Hematopoietic multipotent progenitor cell treated with erythropoietin and hydrocortisone succinate and interleukin-3 and kit ligand, for 6 days (in vitro differentiated cells): ENCODE results near the gene LRRC10B.

Experiments
- DNase-seq: peaks from one replicate; pipeline ENCODE4 v3.0.0-alpha.2; 2015

Gene LRRC10B

GRCh38 chr11:61533039-61533375 is 24.5 kb downstream of the LRRC10B start:
- DNase-seq, result no peak

- no peak for DNase-seq
Measured at GRCh38 chr11:61533401-61533800, 24.9 kb downstream of the LRRC10B start.

DNA sequence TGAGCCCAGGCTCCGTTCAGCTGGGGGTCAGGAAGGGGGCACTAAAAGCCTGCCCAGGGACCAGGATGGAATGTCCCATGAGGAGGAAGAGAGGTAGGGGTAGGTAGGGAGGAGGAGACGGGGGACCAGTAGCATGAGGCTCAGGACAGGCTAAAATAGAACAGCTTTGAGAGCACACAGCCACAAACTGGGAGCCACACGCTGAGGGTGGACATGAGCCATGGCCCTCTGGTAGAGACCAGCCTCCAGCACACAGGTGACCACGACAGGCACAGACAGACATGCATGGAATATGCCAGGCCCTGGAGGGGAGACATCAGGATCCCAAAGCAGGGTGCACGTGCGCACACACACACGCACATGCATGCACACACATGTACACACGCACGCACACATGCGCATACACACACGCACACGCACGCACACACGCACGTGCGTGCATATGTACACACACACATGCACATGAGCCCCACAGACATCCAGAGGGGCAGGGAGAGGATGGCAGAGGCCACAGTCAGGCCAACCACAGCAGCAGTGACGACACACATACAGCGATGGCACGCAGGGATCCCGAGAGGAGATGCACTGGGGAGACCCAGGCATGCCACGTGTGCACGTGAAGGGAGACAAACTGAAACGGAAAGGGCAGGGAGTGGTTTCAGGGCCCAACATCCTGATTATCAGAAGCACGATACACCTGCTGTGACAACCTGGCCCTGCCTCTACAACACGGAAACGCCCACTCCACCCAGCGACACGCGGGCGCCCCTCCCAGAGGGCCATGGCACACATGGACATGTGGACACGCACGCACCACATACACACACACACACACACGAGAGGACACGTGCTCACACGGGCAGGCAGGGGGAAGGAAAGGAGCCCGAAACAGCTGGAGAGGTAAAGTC is 25.7 kb downstream of the LRRC10B start:
- DNase-seq, result no peak

DNA sequence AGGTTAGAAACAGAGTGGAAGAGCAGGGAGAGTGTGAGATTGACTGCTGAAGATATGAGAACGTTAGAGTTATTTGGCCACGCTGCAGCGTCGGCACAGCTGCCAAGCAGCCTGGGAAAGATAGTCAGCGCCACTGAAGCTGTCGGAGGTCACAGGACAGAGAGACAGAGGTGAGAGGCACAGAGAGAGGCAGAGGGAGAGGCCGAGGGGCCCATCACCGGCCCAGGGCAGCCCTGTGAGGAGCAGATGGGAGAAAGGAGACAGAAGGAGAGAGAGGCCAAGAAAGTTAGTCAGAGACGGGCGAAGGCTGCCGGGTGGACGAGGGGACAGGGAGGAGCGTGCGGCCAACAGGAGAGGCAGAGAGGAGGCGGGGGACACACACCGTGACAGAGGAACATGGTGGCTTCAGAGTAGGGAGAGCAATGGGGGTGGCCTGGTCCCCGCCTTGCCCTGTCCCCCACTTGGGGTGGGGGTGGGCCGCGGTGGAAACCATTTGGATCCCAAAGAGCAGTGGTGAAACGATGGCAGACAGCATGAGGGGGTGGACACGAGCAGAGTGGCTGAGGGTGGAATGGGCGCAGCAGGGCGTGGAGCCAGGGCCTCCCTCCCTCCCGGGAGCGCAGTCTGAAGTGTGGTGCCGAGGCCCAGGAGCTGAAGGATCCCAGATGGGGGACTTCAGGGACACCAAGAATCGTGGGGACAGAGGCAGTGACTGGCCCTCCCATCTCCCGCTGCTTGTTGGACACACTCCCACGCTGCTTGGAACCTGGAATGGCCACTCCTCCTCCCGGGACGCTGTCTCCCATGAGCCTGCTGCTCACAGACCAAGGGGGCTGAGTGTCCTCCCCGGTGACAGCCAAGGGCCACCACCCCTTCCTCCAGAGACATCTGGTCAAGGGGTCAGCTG is 26.6 kb downstream of the LRRC10B start:
- DNase-seq, result no peak

- no peak for DNase-seq
Measured at GRCh38 chr11:61535998-61536675, 27.6 kb downstream of the LRRC10B start.

- no peak for DNase-seq
Measured at GRCh38 chr11:61536676-61537270, 28.2 kb downstream of the LRRC10B start.

DNA sequence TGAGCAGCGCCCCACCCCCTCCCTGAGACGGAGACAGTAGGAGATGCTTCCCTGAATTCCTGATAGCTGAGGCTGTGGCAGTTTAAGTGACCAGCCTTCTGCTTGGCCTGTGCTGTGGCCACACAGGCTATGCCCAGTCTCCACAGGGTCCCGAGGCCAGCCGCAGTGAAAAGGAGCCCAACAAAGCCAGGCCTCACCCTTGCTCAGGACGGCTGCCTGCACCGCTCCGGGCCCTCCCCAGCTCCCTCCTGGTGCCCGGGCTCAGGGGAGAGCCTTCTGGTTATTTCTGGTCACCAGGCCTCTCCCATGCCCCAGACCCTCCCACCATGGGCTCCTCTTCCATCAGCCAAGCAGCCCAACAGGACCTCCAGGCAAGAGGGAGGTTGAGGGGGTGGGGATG is 28.8 kb downstream of the LRRC10B start:
- no peak for DNase-seq

DNA sequence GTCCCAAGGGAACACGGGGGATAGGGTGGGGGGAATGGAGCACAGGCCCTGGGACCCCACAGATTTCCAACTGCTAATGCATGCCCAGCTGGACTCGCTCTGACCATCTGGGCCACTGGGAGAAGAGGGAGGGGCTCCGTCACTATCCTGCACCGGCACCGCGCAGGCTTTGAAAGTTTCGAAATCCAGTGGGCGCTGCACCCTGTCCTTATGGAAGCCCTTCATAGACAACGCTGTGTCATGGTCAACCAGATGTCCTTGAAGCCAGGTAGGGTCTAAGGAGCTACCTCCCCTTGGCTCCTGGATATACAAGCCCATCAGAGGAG is 30.1 kb downstream of the LRRC10B start:
- no peak for DNase-seq

- no peak for DNase-seq
Measured at GRCh38 chr11:61539006-61539405, 30.5 kb downstream of the LRRC10B start.

DNA sequence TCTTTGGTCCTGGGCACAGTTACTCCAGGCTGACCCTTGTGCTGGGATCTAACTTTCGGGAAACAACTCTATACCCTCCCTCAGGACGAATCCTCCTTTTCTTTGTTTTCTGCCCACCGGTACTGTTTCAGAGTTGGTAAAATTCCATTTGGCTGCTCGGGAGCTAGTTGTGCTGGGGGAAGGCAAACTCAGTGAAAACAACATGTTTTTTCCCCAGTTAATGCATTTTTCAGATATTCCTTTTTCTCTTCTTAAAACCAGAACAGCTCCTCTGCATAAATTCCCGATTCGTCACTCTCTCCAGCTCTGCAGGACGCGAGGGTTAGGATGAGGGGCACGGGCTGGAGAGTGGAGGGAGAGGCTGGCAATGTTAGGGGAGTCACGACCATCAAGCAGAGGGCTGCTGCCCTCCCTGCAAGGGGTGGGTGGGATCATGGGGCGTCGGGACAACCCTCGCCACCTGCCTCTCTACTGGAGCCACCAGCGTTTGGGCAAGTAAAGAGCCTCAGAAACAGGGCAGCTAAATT is 31.3 kb downstream of the LRRC10B start:
- DNase-seq, result no peak

DNA sequence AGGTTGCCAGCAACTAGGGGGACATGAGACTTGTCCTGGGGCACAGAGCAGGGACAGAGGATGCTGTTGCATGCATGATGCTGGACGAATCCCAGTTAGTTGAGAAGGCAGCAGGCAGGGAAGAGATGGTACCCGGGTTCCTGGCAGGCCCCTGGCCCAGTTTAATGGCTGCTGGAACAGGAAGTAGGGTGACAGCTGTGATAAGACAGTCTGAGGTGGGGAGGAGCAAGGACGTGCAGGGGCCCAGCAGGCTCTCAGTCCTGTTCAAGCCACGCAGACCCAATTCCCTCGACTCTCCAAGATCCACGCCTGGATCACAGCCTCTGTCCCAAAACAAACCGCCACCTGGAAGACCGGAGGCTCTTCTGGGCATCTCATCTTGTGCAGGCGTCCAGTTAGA is 32.0 kb downstream of the LRRC10B start:
- no peak for DNase-seq

DNA sequence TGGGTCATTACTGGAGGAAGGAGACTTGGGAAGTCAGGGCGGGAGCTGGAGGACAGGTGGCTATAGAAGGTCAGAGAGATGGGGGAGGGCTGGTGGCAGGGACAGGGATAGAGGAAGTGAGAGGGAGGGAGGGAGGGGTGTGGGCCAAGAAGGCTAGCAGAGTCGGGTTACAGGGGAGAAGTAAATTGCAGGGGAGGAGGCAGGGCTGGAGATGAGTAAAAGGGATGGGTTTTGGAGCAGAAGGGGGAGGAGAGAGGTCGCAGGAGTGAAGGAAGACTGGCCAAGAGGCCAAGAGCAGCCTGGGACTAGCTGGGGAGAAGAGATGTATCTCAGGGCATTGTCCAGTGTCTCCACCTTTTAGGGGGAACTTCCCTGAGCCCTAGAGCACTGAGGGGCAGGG is 33.0 kb downstream of the LRRC10B start:
- peak; percentile 15 for DNase-seq

GRCh38 chr11:61542024-61542461 is 33.5 kb downstream of the LRRC10B start:
- no peak for DNase-seq

GRCh38 chr11:61542705-61543104 is 34.2 kb downstream of the LRRC10B start:
- DNase-seq, result no peak

- DNase-seq, result no peak
Measured at GRCh38 chr11:61543606-61544306, 35.2 kb downstream of the LRRC10B start.

DNA sequence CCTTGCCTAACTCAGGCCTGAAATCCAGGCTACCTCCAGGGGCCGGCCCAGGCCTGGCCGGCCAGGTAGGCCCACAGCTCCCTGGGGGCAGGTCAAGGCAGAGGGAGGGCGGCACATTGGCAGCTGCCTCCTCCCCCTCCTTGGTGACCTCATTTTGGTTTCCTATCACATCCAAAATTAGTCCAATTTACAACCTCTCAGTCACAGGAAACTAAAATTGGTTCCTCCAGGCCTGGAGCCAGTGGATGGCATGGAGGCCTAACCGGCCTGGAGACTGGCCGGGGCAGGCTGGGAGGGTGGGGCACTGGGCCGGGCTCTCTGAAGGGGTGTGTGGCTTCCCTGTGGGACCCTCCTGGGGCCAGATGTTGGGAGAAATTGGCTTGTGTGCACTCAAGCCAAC is 35.9 kb downstream of the LRRC10B start:
- no peak for DNase-seq

GRCh38 chr11:61545341-61545740 is 36.8 kb downstream of the LRRC10B start:
- peak; percentile 56 for DNase-seq

- DNase-seq, result no peak
Measured at GRCh38 chr11:61545921-61546320, 37.4 kb downstream of the LRRC10B start.

- no peak for DNase-seq
Measured at GRCh38 chr11:61546663-61547062, 38.1 kb downstream of the LRRC10B start.

- no peak for DNase-seq
Measured at GRCh38 chr11:61547246-61547645, 38.7 kb downstream of the LRRC10B start.

DNA sequence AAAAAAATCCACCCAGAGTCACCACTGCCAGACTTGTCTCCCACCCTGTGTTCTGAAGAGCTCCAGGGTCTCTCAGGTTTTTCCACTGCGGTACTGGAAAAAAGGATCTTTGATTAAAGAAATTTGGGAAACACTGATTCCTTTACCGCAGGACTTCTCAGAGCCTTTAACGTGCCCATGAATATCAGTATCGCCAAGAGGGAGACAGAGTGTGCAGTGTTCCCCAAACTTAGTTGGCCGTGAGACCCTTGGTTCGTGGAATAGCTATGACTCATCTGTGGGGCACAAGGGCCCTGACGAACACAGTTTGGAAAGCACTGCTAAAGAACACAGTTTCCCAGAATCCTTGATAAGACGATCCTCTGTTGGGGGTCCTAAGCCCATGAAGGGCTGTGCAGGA is 40.6 kb downstream of the LRRC10B start:
- DNase-seq, result no peak
